Fibroblast of lung (primary cell): ENCODE data around the gene PLEKHG4B.

ENCODE experiments used
- CTCF ChIP-seq, 2 donors: IDR thresholded peaks in 1 of 2; conservative IDR thresholded peaks in 1 of 2; 1 replicate in 1 of 2; 2 replicates in 1 of 2; pipeline ENCODE4 v1.5.1; 2011 to 2012; ENCODE audit warnings: low read length in 2 of 2, control low read depth in 1 of 2, inconsistent platforms in 1 of 2, low read depth in 1 of 2, mild to moderate bottlenecking in 1 of 2
- EZH2 ChIP-seq: IDR thresholded peaks from 2 replicates; pipeline ENCODE4 v1.5.1; 2012; ENCODE audit warnings: low read length, control low read depth, mild to moderate bottlenecking; ENCODE audit errors: missing control alignments

GRCh38 chr5:119486-120097 lies 27.6 kb downstream of the PLEKHG4B start:
- TF ChIP-seq CTCF (conservative IDR thresholded peaks at IDR 0.05 in 1 of 2, IDR thresholded peaks at IDR 0.05 in 1 of 2; ENCODE audit: low read depth in 1 of 2, low read length in 2 of 2), result no peak
- TF ChIP-seq EZH2, result no peak
